HepG2 (cell line): Measurements from ENCODE around the gene FKBP14. TPM values are rescaled to one million over a fixed set of nuclear protein-coding genes. Genes with fewer than 3 reads are reported as not detected.

Experiments used
- AKNA ChIP-seq: sonication (generic); formaldehyde crosslinking; IDR thresholded peaks from 2 replicates; pipeline ENCODE4 v1.4.0; 2020; ENCODE audit warnings: missing genetic modification reagents, borderline replicate concordance
- JUNB ChIP-seq: sonication (generic); formaldehyde crosslinking; IDR thresholded peaks from 2 replicates; pipeline ENCODE4 v1.8.0; 2022; ENCODE audit warnings: missing genetic modification reagents, mild to moderate bottlenecking, borderline replicate concordance
- NFRKB ChIP-seq: fragments of 450-650 bp; IDR thresholded peaks from 2 replicates; pipeline ENCODE4 v1.6.1; 2017
- POLR2AphosphoS5 ChIP-seq: IDR thresholded peaks from 2 replicates; pipeline ENCODE4 v1.6.1; 2012; ENCODE audit warnings: low read depth, low read length
- SATB2 ChIP-seq: sonication (generic); formaldehyde crosslinking; IDR thresholded peaks from 2 replicates; pipeline ENCODE4 v1.5.0; 2020; ENCODE audit warnings: missing genetic modification reagents
- SRSF4 ChIP-seq: fragments of 200-400 bp; formaldehyde crosslinking; IDR thresholded peaks from one replicate; pipeline ENCODE4 v1.6.1; 2018; ENCODE audit warnings: mild to moderate bottlenecking, low read depth, low read length, moderate library complexity; ENCODE audit not compliant: poor library complexity, severe bottlenecking
- TBX2 ChIP-seq: sonication (generic); formaldehyde crosslinking; IDR thresholded peaks from 2 replicates; pipeline ENCODE4 v1.5.0; 2020; ENCODE audit warnings: missing genetic modification reagents, mild to moderate bottlenecking, borderline replicate concordance
- YY1 ChIP-seq: IDR thresholded peaks from 2 replicates; pipeline ENCODE4 v1.6.1; 2011; ENCODE audit warnings: low read length, low read depth, moderate library complexity, mild to moderate bottlenecking; ENCODE audit not compliant: insufficient read depth, insufficient replicate concordance
- ZNF446 ChIP-seq: sonication (generic); formaldehyde crosslinking; IDR thresholded peaks from 2 replicates; pipeline ENCODE4 v1.5.0; 2020; ENCODE audit warnings: mild to moderate bottlenecking, missing genetic modification reagents
- ZNF629 ChIP-seq: sonication (generic); formaldehyde crosslinking; conservative IDR thresholded peaks from 2 replicates; pipeline ENCODE4 v1.5.0; 2020; ENCODE audit warnings: missing genetic modification reagents
- ZNF737 ChIP-seq: sonication (generic); formaldehyde crosslinking; IDR thresholded peaks from 2 replicates; pipeline ENCODE4 v1.5.0; 2020; ENCODE audit warnings: missing genetic modification reagents, mild to moderate bottlenecking, borderline replicate concordance
- ZUFSP ChIP-seq: sonication (generic); formaldehyde crosslinking; IDR thresholded peaks from 2 replicates; pipeline ENCODE4 v1.9.0; 2021; ENCODE audit warnings: missing genetic modification reagents, mild to moderate bottlenecking, borderline replicate concordance
- ZZZ3 ChIP-seq: sonication (generic); formaldehyde crosslinking; IDR thresholded peaks from 2 replicates; pipeline ENCODE4 v1.4.0; 2020; ENCODE audit warnings: missing genetic modification reagents, mild to moderate bottlenecking, borderline replicate concordance
- polyA plus RNA-seq, 8 experiments: library from polyadenylated mRNA; depleted of rRNA in 3 of 8; stranded (reverse) in 7 of 8; unstranded in 1 of 8; fragments of >200 nt; fragmentation: Illumina TruSeq in 4 of 8; extraction: Trizol in 4 of 8; gene quantifications; 2 replicates each; pipeline versions ENCODE4 v1.2.1 to v1.2.3, GENCODE V29; 2011 to 2016; ENCODE audit warnings: low read depth in 4 of 8, missing spikeins in 1 of 8, mixed read lengths in 1 of 8; ENCODE audit not compliant: insufficient read depth in 1 of 8
- total RNA-seq, 5 experiments: library from RNA; depleted of rRNA; stranded (reverse); fragments of >200 nt; fragmentation: Illumina TruSeq; extraction: Trizol; gene quantifications; 2 replicates each; pipeline ENCODE4 v1.2.3, GENCODE V29; 2016; ENCODE audit warnings: low read depth in 1 of 5
- TF ChIP-seq, protein P1 (sequence below): sonication (generic); formaldehyde crosslinking; IDR thresholded peaks from 2 replicates; pipeline ENCODE4 v1.4.0; 2020; ENCODE audit warnings: missing genetic modification reagents, borderline replicate concordance
- TF ChIP-seq, protein P2 (sequence below): sonication (generic); formaldehyde crosslinking; IDR thresholded peaks from 2 replicates; pipeline ENCODE4 v1.4.0; 2020; ENCODE audit warnings: mild to moderate bottlenecking, missing genetic modification reagents
- TF ChIP-seq, protein P3 (sequence below): sonication (generic); formaldehyde crosslinking; IDR thresholded peaks from 2 replicates; pipeline ENCODE4 v1.4.0; 2020; ENCODE audit warnings: mild to moderate bottlenecking, low read depth, missing genetic modification reagents

Gene FKBP14
- total and polyA plus RNA-seq, 2 of the 13 experiments (the other 11 are each of a cell fraction or from before 2014, with no cell fraction given), result 20.0 to 32.3 TPM

- TF ChIP-seq TBX2 (peak; percentile 48; the same call in 1 of the 2 replicates), ZUFSP (CRISPR knock-in tag) (no peak), ZZZ3 (CRISPR knock-in tag) (no peak), NFRKB (no peak), JUNB (CRISPR knock-in tag) (no peak), SRSF4 (no peak), ZNF629 (no peak), ZNF737 (no peak), POLR2AphosphoS5 (peak; percentile 35; the same call in 1 of the 2 replicates), AKNA (CRISPR knock-in tag) (no peak), SATB2 (CRISPR knock-in tag) (no peak), ZNF446 (CRISPR knock-in tag) (0 out of 2 replicates have a peak, but pooled peaks have one; percentile 24), YY1 (no peak)
- TF ChIP-seq, protein P1, sequence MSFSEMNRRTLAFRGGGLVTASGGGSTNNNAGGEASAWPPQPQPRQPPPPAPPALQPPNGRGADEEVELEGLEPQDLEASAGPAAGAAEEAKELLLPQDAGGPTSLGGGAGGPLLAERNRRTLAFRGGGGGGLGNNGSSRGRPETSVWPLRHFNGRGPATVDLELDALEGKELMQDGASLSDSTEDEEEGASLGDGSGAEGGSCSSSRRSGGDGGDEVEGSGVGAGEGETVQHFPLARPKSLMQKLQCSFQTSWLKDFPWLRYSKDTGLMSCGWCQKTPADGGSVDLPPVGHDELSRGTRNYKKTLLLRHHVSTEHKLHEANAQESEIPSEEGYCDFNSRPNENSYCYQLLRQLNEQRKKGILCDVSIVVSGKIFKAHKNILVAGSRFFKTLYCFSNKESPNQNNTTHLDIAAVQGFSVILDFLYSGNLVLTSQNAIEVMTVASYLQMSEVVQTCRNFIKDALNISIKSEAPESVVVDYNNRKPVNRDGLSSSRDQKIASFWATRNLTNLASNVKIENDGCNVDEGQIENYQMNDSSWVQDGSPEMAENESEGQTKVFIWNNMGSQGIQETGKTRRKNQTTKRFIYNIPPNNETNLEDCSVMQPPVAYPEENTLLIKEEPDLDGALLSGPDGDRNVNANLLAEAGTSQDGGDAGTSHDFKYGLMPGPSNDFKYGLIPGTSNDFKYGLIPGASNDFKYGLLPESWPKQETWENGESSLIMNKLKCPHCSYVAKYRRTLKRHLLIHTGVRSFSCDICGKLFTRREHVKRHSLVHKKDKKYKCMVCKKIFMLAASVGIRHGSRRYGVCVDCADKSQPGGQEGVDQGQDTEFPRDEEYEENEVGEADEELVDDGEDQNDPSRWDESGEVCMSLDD (CRISPR knock-in tag), result no peak
- TF ChIP-seq, protein P2, sequence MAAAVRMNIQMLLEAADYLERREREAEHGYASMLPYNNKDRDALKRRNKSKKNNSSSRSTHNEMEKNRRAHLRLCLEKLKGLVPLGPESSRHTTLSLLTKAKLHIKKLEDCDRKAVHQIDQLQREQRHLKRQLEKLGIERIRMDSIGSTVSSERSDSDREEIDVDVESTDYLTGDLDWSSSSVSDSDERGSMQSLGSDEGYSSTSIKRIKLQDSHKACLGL (CRISPR knock-in tag), result no peak; the same call in 1 of the 2 replicates
- TF ChIP-seq, protein P3, sequence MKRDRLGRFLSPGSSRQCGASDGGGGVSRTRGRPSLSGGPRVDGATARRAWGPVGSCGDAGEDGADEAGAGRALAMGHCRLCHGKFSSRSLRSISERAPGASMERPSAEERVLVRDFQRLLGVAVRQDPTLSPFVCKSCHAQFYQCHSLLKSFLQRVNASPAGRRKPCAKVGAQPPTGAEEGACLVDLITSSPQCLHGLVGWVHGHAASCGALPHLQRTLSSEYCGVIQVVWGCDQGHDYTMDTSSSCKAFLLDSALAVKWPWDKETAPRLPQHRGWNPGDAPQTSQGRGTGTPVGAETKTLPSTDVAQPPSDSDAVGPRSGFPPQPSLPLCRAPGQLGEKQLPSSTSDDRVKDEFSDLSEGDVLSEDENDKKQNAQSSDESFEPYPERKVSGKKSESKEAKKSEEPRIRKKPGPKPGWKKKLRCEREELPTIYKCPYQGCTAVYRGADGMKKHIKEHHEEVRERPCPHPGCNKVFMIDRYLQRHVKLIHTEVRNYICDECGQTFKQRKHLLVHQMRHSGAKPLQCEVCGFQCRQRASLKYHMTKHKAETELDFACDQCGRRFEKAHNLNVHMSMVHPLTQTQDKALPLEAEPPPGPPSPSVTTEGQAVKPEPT (CRISPR knock-in tag), result no peak
These were observed 2.5 kb upstream of the FKBP14 start (continued) for GRCh38 chr7:30028749-30029635.
